MM.1S (cell line): ENCODE results near the gene KANK2.

Experiments used
- DNase-seq: peaks from one replicate; pipeline ENCODE4 v3.0.0-alpha.2; 2015
- H2AFZ ChIP-seq: fragments of 300-600 bp; sonication (generic); 2 replicates; pipeline ENCODE4 v1.6.0; 2016; ENCODE audit warnings: antibody characterized with exemption, low read length
- H3F3A ChIP-seq: fragments of 300-600 bp; sonication (generic); 2 replicates; pipeline ENCODE4 v1.6.1; 2016; ENCODE audit warnings: mild to moderate bottlenecking, antibody characterized with exemption, low read length, moderate library complexity, mixed read lengths; ENCODE audit not compliant: insufficient read depth
- H3K27ac ChIP-seq: fragments of 300-600 bp; sonication (generic); 2 replicates; pipeline ENCODE4 v1.5.1; 2016; ENCODE audit warnings: mild to moderate bottlenecking, low read length
- H3K27me3 ChIP-seq: fragments of 300-600 bp; sonication (generic); replicated peaks from 2 replicates; pipeline ENCODE4 v1.6.0; 2016; ENCODE audit warnings: low read length; ENCODE audit not compliant: insufficient read depth
- H3K36me3 ChIP-seq: fragments of 300-600 bp; sonication (generic); replicated peaks from 2 replicates; pipeline ENCODE4 v1.6.1; 2016; ENCODE audit warnings: mild to moderate bottlenecking, low read length, mixed read lengths; ENCODE audit not compliant: insufficient read depth
- H3K4me1 ChIP-seq: fragments of 300-600 bp; sonication (generic); 2 replicates; pipeline ENCODE4 v1.6.1; 2016; ENCODE audit warnings: low read length, mixed read lengths
- H3K4me2 ChIP-seq: fragments of 300-600 bp; sonication (generic); 2 replicates; pipeline ENCODE4 v1.6.0; 2016; ENCODE audit warnings: low read depth, low read length
- H3K4me3 ChIP-seq: fragments of 300-600 bp; sonication (generic); 2 replicates; pipeline ENCODE4 v1.5.1; 2016; ENCODE audit warnings: low read length, mixed read lengths
- H3K79me2 ChIP-seq: fragments of 300-600 bp; sonication (generic); 2 replicates; pipeline ENCODE4 v1.6.1; 2016; ENCODE audit warnings: mixed run types, low read length, mixed read lengths
- H3K9ac ChIP-seq: fragments of 300-600 bp; sonication (generic); 2 replicates; pipeline ENCODE4 v1.6.1; 2016; ENCODE audit warnings: low read length, mixed read lengths
- H3K9me2 ChIP-seq: fragments of 300-600 bp; sonication (generic); replicated peaks from 2 replicates; pipeline ENCODE4 v1.6.1; 2016; ENCODE audit warnings: mild to moderate bottlenecking, low read length, mixed read lengths; ENCODE audit not compliant: insufficient read depth
- H3K9me3 ChIP-seq: fragments of 300-600 bp; sonication (generic); replicated peaks from 2 replicates; pipeline ENCODE4 v1.6.1; 2016; ENCODE audit warnings: mild to moderate bottlenecking, low read length, mixed read lengths; ENCODE audit not compliant: insufficient read depth
- H4K20me1 ChIP-seq: fragments of 300-600 bp; sonication (generic); 2 replicates; pipeline ENCODE4 v1.6.1; 2016; ENCODE audit warnings: mild to moderate bottlenecking, low read length, moderate library complexity, mixed read lengths; ENCODE audit not compliant: insufficient read depth
- EZH2 ChIP-seq: fragments of 300-600 bp; sonication (generic); optimal IDR thresholded peaks from 2 replicates; pipeline ENCODE3; 2017; ENCODE audit warnings: low read depth, mild to moderate bottlenecking, antibody characterized with exemption, low read length, mixed read lengths
- EZH2phosphoT487 ChIP-seq: fragments of 300-600 bp; sonication (generic); IDR thresholded peaks from 2 replicates; pipeline ENCODE4 v1.6.1; 2018; ENCODE audit warnings: antibody characterized with exemption, low read length
- TF ChIP-seq, protein P1 (sequence below): fragments of 300-600 bp; sonication (generic); IDR thresholded peaks from 2 replicates; pipeline ENCODE4 v1.5.1; 2016; ENCODE audit warnings: antibody characterized with exemption, low read length, mixed read lengths

The KANK2 gene

DNA sequence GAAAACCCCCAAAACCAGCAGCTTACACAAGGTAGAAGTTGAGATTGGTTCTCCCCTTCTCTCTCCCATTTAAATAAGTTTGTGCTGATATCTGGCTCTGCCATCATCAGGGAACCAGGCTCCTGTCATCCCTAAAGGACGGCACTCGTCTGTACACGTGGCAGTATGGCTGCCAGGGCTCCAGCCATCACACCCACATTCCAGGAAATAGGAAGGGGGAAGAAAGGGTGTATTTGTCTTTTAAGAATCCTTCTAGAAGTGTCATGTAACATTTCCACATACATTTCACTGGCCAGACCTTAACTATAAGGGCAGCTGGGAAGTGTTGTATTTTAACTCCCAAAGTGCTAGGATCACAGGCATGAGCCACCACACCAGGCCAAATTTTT is 51.8 kb downstream of the KANK2 start:
- H3K4me1 ChIP-seq = no peaks in the 10 kb centered on the region
- no peak overlapping the region for H3K4me2 ChIP-seq
- no peaks in the 10 kb centered on the region for H3F3A ChIP-seq
- no peak overlapping the region for H3K4me3 ChIP-seq
- H3K36me3 ChIP-seq = no peaks in the 10 kb centered on the region
- peaks cover 10% of the 10 kb centered on the region for H3K79me2 ChIP-seq
- H3K27me3 ChIP-seq = no peaks in the 10 kb centered on the region
- no peak overlapping the region for H3K9ac ChIP-seq
- H4K20me1 ChIP-seq = no peaks in the 10 kb centered on the region
- no peaks in the 10 kb centered on the region for H3K9me3 ChIP-seq
- no peaks in the 10 kb centered on the region for H3K9me2 ChIP-seq
- no peak overlapping the region for H2AFZ ChIP-seq
- H3K27ac ChIP-seq = no peak overlapping the region
- DNase-seq = no peak
- TF ChIP-seq EZH2phosphoT487 (no peak), EZH2 (no peak)
- TF ChIP-seq, protein P1, sequence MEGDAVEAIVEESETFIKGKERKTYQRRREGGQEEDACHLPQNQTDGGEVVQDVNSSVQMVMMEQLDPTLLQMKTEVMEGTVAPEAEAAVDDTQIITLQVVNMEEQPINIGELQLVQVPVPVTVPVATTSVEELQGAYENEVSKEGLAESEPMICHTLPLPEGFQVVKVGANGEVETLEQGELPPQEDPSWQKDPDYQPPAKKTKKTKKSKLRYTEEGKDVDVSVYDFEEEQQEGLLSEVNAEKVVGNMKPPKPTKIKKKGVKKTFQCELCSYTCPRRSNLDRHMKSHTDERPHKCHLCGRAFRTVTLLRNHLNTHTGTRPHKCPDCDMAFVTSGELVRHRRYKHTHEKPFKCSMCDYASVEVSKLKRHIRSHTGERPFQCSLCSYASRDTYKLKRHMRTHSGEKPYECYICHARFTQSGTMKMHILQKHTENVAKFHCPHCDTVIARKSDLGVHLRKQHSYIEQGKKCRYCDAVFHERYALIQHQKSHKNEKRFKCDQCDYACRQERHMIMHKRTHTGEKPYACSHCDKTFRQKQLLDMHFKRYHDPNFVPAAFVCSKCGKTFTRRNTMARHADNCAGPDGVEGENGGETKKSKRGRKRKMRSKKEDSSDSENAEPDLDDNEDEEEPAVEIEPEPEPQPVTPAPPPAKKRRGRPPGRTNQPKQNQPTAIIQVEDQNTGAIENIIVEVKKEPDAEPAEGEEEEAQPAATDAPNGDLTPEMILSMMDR = no peak

DNA sequence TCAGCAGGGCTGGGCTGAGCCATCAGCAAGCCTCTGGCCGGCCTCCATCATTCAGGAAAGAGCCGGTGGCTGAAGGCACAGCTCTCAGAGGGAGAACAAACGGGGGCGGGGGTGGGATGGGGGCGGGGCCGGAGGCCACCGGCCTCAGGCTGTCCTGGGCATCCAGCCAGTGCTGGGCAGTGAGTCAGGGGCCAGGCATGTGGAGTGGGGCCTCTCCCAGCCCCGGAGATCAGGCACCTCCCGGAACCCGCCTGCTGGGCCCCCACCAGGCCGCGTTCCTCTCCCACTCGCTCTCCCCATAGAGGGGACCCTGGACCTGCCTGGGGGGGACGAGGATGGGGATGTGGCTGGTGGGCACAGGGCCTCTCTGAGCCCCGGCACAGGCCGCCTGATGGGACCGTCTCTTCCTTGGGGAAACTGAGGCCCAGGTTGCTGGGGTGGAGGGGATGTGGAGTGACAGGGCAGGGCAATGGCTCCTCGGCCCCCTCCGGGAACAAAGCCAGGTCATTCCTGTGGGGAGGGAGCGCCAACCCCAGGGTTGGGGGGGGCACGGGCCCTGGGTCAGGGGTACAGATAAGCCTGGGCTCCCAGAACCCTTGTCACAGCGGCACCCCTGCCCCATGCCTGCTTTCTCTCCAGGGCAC is 54.7 kb downstream of the KANK2 start:
- Histone ChIP-seq H3K4me2 (no peak overlapping the region), H3K36me3 (no peaks in the 10 kb centered on the region), H3K9ac (no peak overlapping the region), H3K79me2 (no peaks in the 10 kb centered on the region), H3K4me1 (no peaks in the 10 kb centered on the region), H2AFZ (no peak overlapping the region), H3K27ac (no peak overlapping the region), H3K9me2 (no peaks in the 10 kb centered on the region), H3K9me3 (no peaks in the 10 kb centered on the region), H3K4me3 (no peak overlapping the region), H3F3A (no peaks in the 10 kb centered on the region), H3K27me3 (no peaks in the 10 kb centered on the region), H4K20me1 (no peaks in the 10 kb centered on the region)
- DNase-seq = no peak
- TF ChIP-seq, protein P1 = no peak
- TF ChIP-seq EZH2phosphoT487 (no peak), EZH2 (no peak)

DNA sequence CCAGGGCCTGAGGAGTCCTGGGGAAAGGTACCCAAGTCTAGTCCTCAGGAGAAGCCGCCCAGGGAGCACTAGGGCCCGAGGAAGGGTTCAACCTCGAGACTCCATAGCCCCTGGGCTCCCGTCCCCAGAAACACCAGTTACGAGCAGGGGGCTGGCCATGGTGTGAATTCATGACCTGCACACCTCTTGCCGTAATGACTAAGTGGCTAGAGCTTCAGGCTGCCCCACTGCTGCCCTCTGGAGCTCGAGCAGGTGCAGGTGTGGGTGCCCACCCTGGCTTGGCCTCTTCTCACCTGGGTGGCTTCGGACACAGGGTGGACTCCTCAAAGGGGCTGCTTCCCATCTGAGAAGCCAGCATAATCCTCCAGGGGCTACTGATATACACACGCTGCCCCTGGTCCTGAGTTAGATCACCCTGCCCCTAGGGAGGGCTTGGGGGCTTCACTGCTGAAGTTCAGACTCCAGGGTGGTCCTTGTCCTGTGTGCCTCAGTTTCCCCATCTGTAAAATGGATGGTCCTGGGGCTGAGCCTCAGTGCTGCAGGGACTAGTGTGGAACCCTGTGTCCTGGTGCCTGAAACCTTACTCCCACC is 55.3 kb downstream of the KANK2 start:
- H3K4me3 ChIP-seq = no peak overlapping the region
- no peaks in the 10 kb centered on the region for H3F3A ChIP-seq
- no peak overlapping the region for H3K9ac ChIP-seq
- H3K9me3 ChIP-seq = no peaks in the 10 kb centered on the region
- no peaks in the 10 kb centered on the region for H3K36me3 ChIP-seq
- no peaks in the 10 kb centered on the region for H3K4me1 ChIP-seq
- no peaks in the 10 kb centered on the region for H3K9me2 ChIP-seq
- DNase-seq = no peak
- no peaks in the 10 kb centered on the region for H3K79me2 ChIP-seq
- no peak overlapping the region for H2AFZ ChIP-seq
- no peak overlapping the region for H3K4me2 ChIP-seq
- no peaks in the 10 kb centered on the region for H3K27me3 ChIP-seq
- no peaks in the 10 kb centered on the region for H4K20me1 ChIP-seq
- no peak overlapping the region for H3K27ac ChIP-seq
- no peak for TF ChIP-seq EZH2phosphoT487
- TF ChIP-seq EZH2 = no peak
- TF ChIP-seq, protein P1 = no peak
